ENCODE data around the gene SRXN1. TPM values are rescaled to one million over a fixed set of nuclear protein-coding genes. Genes with fewer than 3 reads are reported as not detected.

The SRXN1 gene
- total RNA-seq, 2 donors from 2014 or later, result 19.4 to 30.2 TPM

GRCh38 chr20:687468-688203 is 34.6 kb upstream of the SRXN1 start:
- no peak overlapping the region for H3K4me3 Mint-ChIP-seq
- ATAC-seq, result no peak

DNA sequence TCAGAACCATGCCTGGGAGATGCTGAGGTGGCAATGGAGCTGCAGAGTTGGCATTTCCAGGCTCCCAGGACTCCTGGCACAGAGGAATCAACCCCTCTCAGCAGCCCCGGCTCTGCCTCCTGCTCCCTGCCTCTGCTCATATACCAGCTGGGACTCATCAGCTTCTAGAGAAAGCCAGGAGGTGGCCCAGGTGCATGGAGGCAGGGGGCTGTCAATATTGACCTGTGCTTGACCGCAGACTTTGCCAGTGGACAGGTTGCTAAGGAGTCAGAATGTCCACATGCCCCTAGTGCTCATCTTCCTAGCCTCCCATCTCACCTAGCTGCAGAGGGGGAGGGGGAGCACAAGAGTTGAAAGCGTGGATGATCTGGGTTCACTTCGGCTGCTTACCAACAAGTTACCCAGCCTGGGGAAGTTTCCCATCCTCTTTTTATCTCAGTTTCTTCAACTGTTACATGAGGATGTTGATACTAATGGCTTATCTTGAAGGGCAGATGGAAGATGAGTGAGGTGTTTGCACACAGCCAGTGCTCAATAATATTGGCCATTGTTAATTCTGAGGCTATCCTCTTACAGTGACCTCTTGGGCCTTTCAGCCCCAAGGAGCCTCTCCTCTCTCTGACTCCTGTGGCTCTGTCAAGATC is 31.8 kb upstream of the SRXN1 start:
- no peaks in the 10 kb centered on the region for H3K36me3 Mint-ChIP-seq

More at GRCh38 chr20:687468-688203, 34.6 kb upstream of the SRXN1 start:
- no peak overlapping the region for H3K27ac Mint-ChIP-seq
- peaks cover 13 to 28% of the 10 kb centered on the region in 2 donors for H3K27me3 Mint-ChIP-seq
- no peaks in the 10 kb centered on the region for H3K36me3 Mint-ChIP-seq
- peaks cover 0 to 3% of the 10 kb centered on the region in 2 donors for H3K4me1 Mint-ChIP-seq (ENCODE audit: low read depth in 2 of 2)
- DNase-seq (ENCODE audit: low spot score), result no peak
- H3K9me3 Mint-ChIP-seq, result no peaks in the 10 kb centered on the region

DNA sequence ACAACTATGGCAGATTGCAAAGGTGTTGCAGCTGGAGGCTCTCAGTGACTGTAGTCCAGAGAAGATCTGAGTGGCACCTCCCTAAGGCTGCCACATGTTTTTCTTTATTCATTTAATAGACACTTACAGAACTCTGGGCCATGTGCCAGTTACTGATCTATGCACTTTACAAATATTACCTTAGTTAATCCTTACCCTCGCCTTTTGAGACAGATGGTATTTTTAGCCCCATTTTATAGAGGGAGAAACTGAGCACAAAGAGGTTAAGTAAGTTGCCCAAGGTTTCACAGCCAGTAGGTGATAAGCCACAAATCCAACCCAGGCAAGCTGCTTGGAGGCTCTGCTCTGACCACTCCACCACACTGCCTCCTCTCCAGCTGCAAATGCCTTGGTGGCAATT is 29.1 kb upstream of the SRXN1 start:
- H3K27ac Mint-ChIP-seq, result no peak overlapping the region
- H3K4me3 Mint-ChIP-seq, result no peak overlapping the region
- DNase-seq (ENCODE audit: low spot score) (no peak), ATAC-seq (no peak)
- H3K4me1 Mint-ChIP-seq (ENCODE audit: low read depth in 2 of 2), result no peaks in the 10 kb centered on the region
- no peaks in the 10 kb centered on the region for H3K9me3 Mint-ChIP-seq
- H3K27me3 Mint-ChIP-seq, result peaks cover 25 to 26% of the 10 kb centered on the region in 2 donors
- no peaks in the 10 kb centered on the region for H3K36me3 Mint-ChIP-seq

More for the DNA sequence above, 31.8 kb upstream of the SRXN1 start:
- Mint-ChIP-seq H3K4me3 (no peak overlapping the region), H3K27me3 (peaks cover 10 to 15% of the 10 kb centered on the region in 2 donors), H3K4me1 (ENCODE audit: low read depth in 2 of 2) (peaks cover 0 to 3% of the 10 kb centered on the region in 2 donors), H3K9me3 (no peaks in the 10 kb centered on the region), H3K27ac (no peak overlapping the region)
- ATAC-seq, result no peak
- no peak for DNase-seq (ENCODE audit: low spot score)

- Mint-ChIP-seq H3K36me3 (no peaks in the 10 kb centered on the region), H3K4me3 (no peak overlapping the region), H3K9me3 (peaks cover 3% of the 10 kb centered on the region), H3K4me1 (ENCODE audit: low read depth in 2 of 2) (peaks cover 4 to 6% of the 10 kb centered on the region in 2 donors), H3K27me3 (peaks cover 30 to 34% of the 10 kb centered on the region in 2 donors), H3K27ac (no peak overlapping the region)
- DNase-seq (ENCODE audit: low spot score) (no peak), ATAC-seq (peak in 1 of 2 donors; percentile 21)
Observed at GRCh38 chr20:680638-681187, 27.7 kb upstream of the SRXN1 start.

- H3K27me3 Mint-ChIP-seq, result peaks cover 38 to 46% of the 10 kb centered on the region in 2 donors
- H3K36me3 Mint-ChIP-seq, result no peaks in the 10 kb centered on the region
Observed at GRCh38 chr20:677957-678356, 25.0 kb upstream of the SRXN1 start.

GRCh38 chr20:676967-677366 is 24.0 kb upstream of the SRXN1 start:
- no peak overlapping the region for H3K27ac Mint-ChIP-seq
- DNase-seq (ENCODE audit: low spot score) (no peak), ATAC-seq (no peak)
- peaks cover 3% of the 10 kb centered on the region for H3K9me3 Mint-ChIP-seq
- peaks cover 41 to 49% of the 10 kb centered on the region in 2 donors for H3K27me3 Mint-ChIP-seq
- no peaks in the 10 kb centered on the region for H3K36me3 Mint-ChIP-seq
- H3K4me3 Mint-ChIP-seq, result no peak overlapping the region
- H3K4me1 Mint-ChIP-seq (ENCODE audit: low read depth in 2 of 2), result peaks cover 6 to 8% of the 10 kb centered on the region in 2 donors

More at GRCh38 chr20:677957-678356, 25.0 kb upstream of the SRXN1 start:
- ATAC-seq (no peak), DNase-seq (ENCODE audit: low spot score) (no peak)
- Mint-ChIP-seq H3K4me1 (ENCODE audit: low read depth in 2 of 2) (peaks cover 6 to 8% of the 10 kb centered on the region in 2 donors), H3K4me3 (no peak overlapping the region), H3K9me3 (peaks cover 3% of the 10 kb centered on the region), H3K27ac (no peak overlapping the region)

DNA sequence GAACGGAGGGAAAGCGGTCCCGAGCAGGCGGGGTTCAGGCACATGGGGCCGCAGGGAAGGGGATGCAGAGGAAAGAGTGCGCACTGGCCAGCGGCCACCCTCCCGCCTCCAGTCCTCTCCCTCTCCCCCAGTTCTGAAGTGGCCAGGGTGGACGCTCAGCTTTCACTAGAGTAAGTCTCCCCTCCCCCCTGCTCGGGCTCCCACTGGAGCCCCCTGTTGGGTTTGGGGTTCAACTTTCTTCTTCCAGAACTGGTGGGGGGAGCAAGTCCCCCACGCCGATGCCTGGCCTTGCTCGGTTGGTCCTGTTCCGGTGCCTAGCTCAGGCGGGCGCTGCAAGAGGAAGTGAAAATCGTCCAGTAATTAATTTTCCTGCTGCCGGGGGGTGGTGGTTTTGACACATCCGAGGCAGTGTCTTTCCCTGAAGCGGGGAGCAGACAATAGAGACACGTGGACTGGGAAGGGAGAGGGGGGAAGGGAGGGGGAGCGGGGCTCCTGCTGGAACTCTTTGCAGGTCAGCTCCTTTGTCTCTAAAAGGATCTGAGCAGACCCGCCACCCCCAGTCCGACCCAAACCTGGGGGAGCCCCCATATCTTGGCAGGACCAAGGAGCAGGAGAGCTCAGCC is 23.4 kb upstream of the SRXN1 start:
- peaks cover 44 to 49% of the 10 kb centered on the region in 2 donors for H3K27me3 Mint-ChIP-seq
- no peaks in the 10 kb centered on the region for H3K36me3 Mint-ChIP-seq
- H3K4me3 Mint-ChIP-seq, result peak overlapping the region; percentile 37
- no peak for ATAC-seq
- DNase-seq (ENCODE audit: low spot score), result no peak
- H3K9me3 Mint-ChIP-seq, result peaks cover 3% of the 10 kb centered on the region
- no peak overlapping the region for H3K27ac Mint-ChIP-seq
- H3K4me1 Mint-ChIP-seq (ENCODE audit: low read depth in 2 of 2), result peaks cover 6 to 11% of the 10 kb centered on the region in 2 donors

GRCh38 chr20:675453-676314 is 22.7 kb upstream of the SRXN1 start, which contains the start of gene SCRT2:
TSS of gene SCRT2 (minus strand) at chr20:675802. CDS start at chr20:675601, 201 bp downstream.
- peak; percentile 81 to 92 for ATAC-seq
- peaks cover 6 to 12% of the 10 kb centered on the region in 2 donors for H3K4me1 Mint-ChIP-seq (ENCODE audit: low read depth in 2 of 2)
- H3K36me3 Mint-ChIP-seq, result no peaks in the 10 kb centered on the region
- H3K4me3 Mint-ChIP-seq, result peak within 1 kb of the TSS; percentile 37
- H3K27me3 Mint-ChIP-seq, result peaks cover 46 to 53% of the 10 kb centered on the region in 2 donors
- peaks cover 3% of the 10 kb centered on the region for H3K9me3 Mint-ChIP-seq
- DNase-seq (ENCODE audit: low spot score), result peak; percentile 71
- H3K27ac Mint-ChIP-seq, result no peak within 1 kb of the TSS

DNA sequence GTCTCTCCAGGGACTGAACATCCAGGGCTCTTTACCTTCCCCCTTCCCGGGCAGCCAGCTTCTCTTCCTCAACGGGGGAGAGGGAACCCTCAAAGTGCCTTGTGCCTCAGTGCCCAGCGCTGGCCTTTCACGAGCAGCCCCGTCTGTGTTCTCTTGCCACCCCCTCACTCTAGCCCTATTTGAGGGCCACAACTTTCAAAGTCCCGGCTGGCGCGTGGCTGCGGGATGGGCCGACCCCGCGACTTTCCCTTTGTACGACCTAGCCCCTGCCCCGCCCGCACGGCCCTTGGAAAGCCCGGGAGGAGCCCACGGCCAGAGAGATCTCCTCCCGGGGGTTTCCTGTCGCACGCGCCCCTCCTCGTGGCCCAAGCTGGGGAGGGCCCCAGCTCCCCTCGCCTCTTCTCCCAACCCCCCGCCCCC is 22.0 kb upstream of the SRXN1 start:
- DNase-seq (ENCODE audit: low spot score), result no peak
- H3K4me3 Mint-ChIP-seq, result no peak overlapping the region
- H3K4me1 Mint-ChIP-seq (ENCODE audit: low read depth in 2 of 2), result peaks cover 6 to 12% of the 10 kb centered on the region in 2 donors
- peaks cover 45 to 53% of the 10 kb centered on the region in 2 donors for H3K27me3 Mint-ChIP-seq
- ATAC-seq, result no peak
- H3K9me3 Mint-ChIP-seq, result peaks cover 3% of the 10 kb centered on the region
- H3K36me3 Mint-ChIP-seq, result no peaks in the 10 kb centered on the region
- H3K27ac Mint-ChIP-seq, result no peak overlapping the region

- peaks cover 6 to 12% of the 10 kb centered on the region in 2 donors for H3K4me1 Mint-ChIP-seq (ENCODE audit: low read depth in 2 of 2)
- peaks cover 37 to 43% of the 10 kb centered on the region in 2 donors for H3K27me3 Mint-ChIP-seq
- peaks cover 3% of the 10 kb centered on the region for H3K9me3 Mint-ChIP-seq
- no peak for ATAC-seq
- no peak for DNase-seq (ENCODE audit: low spot score)
- H3K36me3 Mint-ChIP-seq, result no peaks in the 10 kb centered on the region
- H3K27ac Mint-ChIP-seq, result no peak overlapping the region
- H3K4me3 Mint-ChIP-seq, result no peak overlapping the region
Observed at GRCh38 chr20:673603-674001, 20.6 kb upstream of the SRXN1 start.

DNA sequence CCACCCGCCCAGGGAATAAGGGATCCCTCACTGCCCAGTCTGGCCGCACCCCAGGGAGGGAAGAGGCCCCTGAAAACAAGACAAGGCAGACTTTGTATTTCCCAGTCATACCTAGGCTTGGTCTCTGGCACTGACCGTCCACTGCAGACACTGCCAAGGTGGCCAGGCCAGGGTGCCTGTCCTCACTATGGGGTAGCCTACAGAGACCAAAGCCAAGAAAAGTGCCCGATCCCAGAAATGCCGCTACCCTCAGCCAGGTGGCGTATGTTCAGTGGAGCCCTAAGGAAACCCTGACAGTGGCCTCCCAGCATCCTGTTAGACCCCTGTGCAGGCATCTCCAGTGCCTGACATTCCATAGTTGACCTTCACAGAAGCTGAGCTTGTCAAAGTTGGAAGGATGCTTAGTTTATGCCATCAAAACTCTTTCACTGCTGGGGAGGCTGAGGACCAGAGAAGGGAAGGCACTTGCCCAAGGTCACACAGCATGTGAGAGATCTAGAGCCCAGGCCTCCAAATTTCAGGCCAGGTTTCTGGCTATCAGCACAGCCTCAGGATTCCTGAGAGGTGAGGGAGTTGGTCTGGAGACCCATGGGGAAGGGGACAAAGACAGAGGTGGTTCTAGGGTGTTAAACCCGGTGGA is 20.1 kb upstream of the SRXN1 start:
- Mint-ChIP-seq H3K27me3 (peaks cover 33 to 38% of the 10 kb centered on the region in 2 donors), H3K9me3 (peaks cover 3% of the 10 kb centered on the region), H3K4me3 (no peak overlapping the region), H3K27ac (no peak overlapping the region), H3K36me3 (no peaks in the 10 kb centered on the region), H3K4me1 (ENCODE audit: low read depth in 2 of 2) (peaks cover 6 to 12% of the 10 kb centered on the region in 2 donors)
- DNase-seq (ENCODE audit: low spot score), result no peak
- ATAC-seq, result no peak

GRCh38 chr20:671252-672030 is 18.4 kb upstream of the SRXN1 start:
- peaks cover 6 to 12% of the 10 kb centered on the region in 2 donors for H3K4me1 Mint-ChIP-seq (ENCODE audit: low read depth in 2 of 2)
- H3K4me3 Mint-ChIP-seq, result no peak overlapping the region
- no peak for ATAC-seq
- H3K27me3 Mint-ChIP-seq, result peaks cover 32 to 45% of the 10 kb centered on the region in 2 donors
- no peak for DNase-seq (ENCODE audit: low spot score)
- no peak overlapping the region for H3K27ac Mint-ChIP-seq
- H3K9me3 Mint-ChIP-seq, result peaks cover 3% of the 10 kb centered on the region
- H3K36me3 Mint-ChIP-seq, result no peaks in the 10 kb centered on the region

All from natural killer cell treated with Interleukin-12 subunit alpha and Interleukin-12 subunit beta and Interleukin-15 and Interleukin-18, amount 100 ng/mL, for 72 hours (primary cell).